HepG2 (cell line): Measurements from ENCODE around the gene ACP1. TPM values are rescaled to one million over a fixed set of nuclear protein-coding genes. Genes with fewer than 3 reads are reported as not detected.

ENCODE experiments used
- ATAC-seq: fragments of 200-7000 bp; cut with Tn5 transposase; 3 replicates; pipeline ENCODE4 v1.9.1; 2020; ENCODE audit warnings: mild to moderate bottlenecking, moderate library complexity
- BruUV-seq: library from RNA; stranded (reverse); fragments of 400-500 nt; replicated peaks from 2 replicates; lab custom pipeline; 2021; lab: Mats Ljungman, UMichigan
- CTCF ChIA-PET: fragments of 300-600 bp; formaldehyde crosslinking; extraction: SDS; loops from one replicate; lab custom pipeline; 2021; ENCODE audit warnings: low total read pairs, inconsistent platforms, low intra/inter-chr PET ratio; lab: Yijun Ruan, JAX
- POLR2A ChIA-PET: fragments of 350-600 bp; sonication (Branson Sonifier 250); formaldehyde crosslinking; loops from one replicate; lab custom pipeline; 2020; ENCODE audit warnings: antibody characterized with exemption, inconsistent platforms; lab: Yijun Ruan, JAX
- DNase-seq: peaks from one replicate; pipeline ENCODE4 v3.0.0-alpha.2; 2015; ENCODE audit warnings: low spot score
- FAIRE-seq: peaks from 3 replicates; lab custom pipeline; 2011; peaks lifted over from hg19 to GRCh38; lab: Jason Lieb, UNC
- H2AFZ ChIP-seq: one replicate; pipeline ENCODE4 v1.6.1; 2011; ENCODE audit warnings: low read length, inconsistent platforms
- H3K27ac ChIP-seq: fragments of 300-600 bp; 3 replicates; pipeline ENCODE4 v1.8.0; 2011; ENCODE audit warnings: mixed run types, mild to moderate bottlenecking, mixed read lengths, low read length, inconsistent platforms; ENCODE audit not compliant: insufficient read depth; ENCODE audit errors: extremely low read length
- H3K27me3 ChIP-seq, 2 experiments: fragments of 200-600 bp in 1 of 2; 2 replicates in 1 of 2; 3 replicates in 1 of 2; pipeline versions ENCODE4 v1.6.0 to v1.8.0; 2011; ENCODE audit warnings: low read length in 2 of 2, mild to moderate bottlenecking in 2 of 2, moderate library complexity in 2 of 2, inconsistent platforms in 1 of 2; ENCODE audit not compliant: insufficient read depth in 2 of 2, control insufficient read depth in 1 of 2
- H3K36me3 ChIP-seq, 2 experiments: fragments of 200-600 bp in 1 of 2; replicated peaks in 1 of 2; 2 replicates in 1 of 2; 3 replicates in 1 of 2; pipeline versions ENCODE4 v1.5.1 to v1.8.0; 2011; ENCODE audit warnings: low read length in 2 of 2, inconsistent platforms in 1 of 2; ENCODE audit not compliant: insufficient read depth in 2 of 2, control insufficient read depth in 1 of 2
- H3K4me1 ChIP-seq: 2 replicates; pipeline ENCODE4 v1.5.1; 2012; ENCODE audit warnings: low read length, inconsistent platforms; ENCODE audit not compliant: insufficient read depth
- H3K4me2 ChIP-seq: 2 replicates; pipeline ENCODE4 v1.6.0; 2011; ENCODE audit warnings: low read depth, low read length, inconsistent platforms
- H3K4me3 ChIP-seq, 3 experiments: fragments of 200-600 bp in 1 of 3; sonication (generic), shearing (Covaris generic) in 1 of 3; replicated peaks in 1 of 3; 2 replicates each; pipeline ENCODE4 v1.5.1; 2011 to 2016; ENCODE audit warnings: low read length in 3 of 3, inconsistent platforms in 2 of 3, low read depth in 2 of 3, mild to moderate bottlenecking in 2 of 3, control low read depth in 1 of 3, mixed read lengths in 1 of 3; ENCODE audit not compliant: insufficient read depth in 1 of 3
- H3K79me2 ChIP-seq: one replicate; pipeline ENCODE4 v1.6.1; 2011; ENCODE audit warnings: low read length, inconsistent platforms; ENCODE audit not compliant: insufficient read depth
- H3K9ac ChIP-seq: 2 replicates; pipeline ENCODE4 v1.6.0; 2011; ENCODE audit warnings: mild to moderate bottlenecking, low read depth, low read length, inconsistent platforms; ENCODE audit not compliant: insufficient read depth
- H3K9me3 ChIP-seq: 2 replicates; pipeline ENCODE4 v1.5.1; 2012; ENCODE audit warnings: mild to moderate bottlenecking, low read length
- H4K20me1 ChIP-seq: 2 replicates; pipeline ENCODE4 v1.6.0; 2011; ENCODE audit warnings: inconsistent platforms, mild to moderate bottlenecking, low read length, moderate library complexity; ENCODE audit not compliant: insufficient read depth
- DMAP1 ChIP-seq: IDR thresholded peaks from 2 replicates; pipeline ENCODE4 v1.6.1; 2016
- DZIP1 ChIP-seq: sonication (generic); formaldehyde crosslinking; IDR thresholded peaks from 2 replicates; pipeline ENCODE4 v1.5.0; 2020; ENCODE audit warnings: mild to moderate bottlenecking, missing genetic modification reagents
- EP300 ChIP-seq, 3 experiments: sonication (generic) in 1 of 3; formaldehyde crosslinking in 1 of 3; IDR thresholded peaks; 2 replicates each; pipeline versions ENCODE4 v1.5.1 to v1.6.1; 2011 to 2020; ENCODE audit warnings: low read depth in 2 of 3, low read length in 2 of 3, borderline replicate concordance in 1 of 3, improper control_type of control experiment in 1 of 3, mild to moderate bottlenecking in 1 of 3, missing genetic modification reagents in 1 of 3, moderate library complexity in 1 of 3
- GMEB1 ChIP-seq: sonication (generic); formaldehyde crosslinking; IDR thresholded peaks from 2 replicates; pipeline ENCODE4 v1.5.1; 2020; ENCODE audit warnings: missing genetic modification reagents, mild to moderate bottlenecking, borderline replicate concordance
- HNF4G ChIP-seq, 2 experiments: sonication (generic) in 1 of 2; formaldehyde crosslinking in 1 of 2; IDR thresholded peaks; 2 replicates each; pipeline versions ENCODE4 v1.4.0 to v1.6.1; 2011 to 2020; ENCODE audit warnings: borderline replicate concordance in 2 of 2, low read depth in 2 of 2, mild to moderate bottlenecking in 2 of 2, low read length in 1 of 2, missing genetic modification reagents in 1 of 2, moderate library complexity in 1 of 2
- HNRNPLL ChIP-seq: fragments of 200-400 bp; formaldehyde crosslinking; IDR thresholded peaks from 2 replicates; pipeline ENCODE4 v1.6.1; 2017; ENCODE audit warnings: mild to moderate bottlenecking, low read depth, low read length; ENCODE audit not compliant: poor library complexity, severe bottlenecking
- HOMEZ ChIP-seq: IDR thresholded peaks from 2 replicates; pipeline ENCODE4 v1.6.1; 2016; ENCODE audit warnings: low read depth
- HOXA9 ChIP-seq: sonication (generic); formaldehyde crosslinking; IDR thresholded peaks from 2 replicates; pipeline ENCODE4 v1.8.1; 2022; ENCODE audit warnings: missing genetic modification reagents, mild to moderate bottlenecking, moderate library complexity, borderline replicate concordance
- MBNL3 ChIP-seq: fragments of 250-450 bp; sonication (Bioruptor Pico); conservative IDR thresholded peaks from 2 replicates; pipeline ENCODE4 v1.8.0; 2022; ENCODE audit warnings: mild to moderate bottlenecking, inconsistent platforms
- MXI1 ChIP-seq: IDR thresholded peaks from 3 replicates; pipeline ENCODE4 v1.6.1; 2012; ENCODE audit warnings: low read depth, low read length, inconsistent platforms, borderline replicate concordance
- MYC ChIP-seq: sonication (generic); formaldehyde crosslinking; IDR thresholded peaks from 2 replicates; pipeline ENCODE4 v1.9.0; 2021; ENCODE audit warnings: missing genetic modification reagents, borderline replicate concordance
- SP140L ChIP-seq: sonication (generic); formaldehyde crosslinking; IDR thresholded peaks from 2 replicates; pipeline ENCODE4 v1.4.0; 2020; ENCODE audit warnings: missing genetic modification reagents, borderline replicate concordance
- SPEN ChIP-seq: sonication (generic); formaldehyde crosslinking; IDR thresholded peaks from 2 replicates; pipeline ENCODE4 v1.5.1; 2020; ENCODE audit warnings: low read depth, mild to moderate bottlenecking, missing genetic modification reagents
- TOE1 ChIP-seq: sonication (generic); formaldehyde crosslinking; IDR thresholded peaks from 2 replicates; pipeline ENCODE4 v1.4.0; 2020; ENCODE audit warnings: mild to moderate bottlenecking, missing genetic modification reagents
- ZBTB38 ChIP-seq: sonication (generic); formaldehyde crosslinking; IDR thresholded peaks from 2 replicates; pipeline ENCODE4 v1.5.1; 2020; ENCODE audit warnings: mild to moderate bottlenecking, missing genetic modification reagents
- ZNF205 ChIP-seq: IDR thresholded peaks from 2 replicates; pipeline ENCODE4 v1.6.1; 2018; ENCODE audit warnings: missing biosample characterization, missing genetic modification reagents
- ZNF207 ChIP-seq: fragments of 450-650 bp; IDR thresholded peaks from 2 replicates; pipeline ENCODE4 v1.6.1; 2016; ENCODE audit warnings: antibody characterized with exemption, borderline replicate concordance
- WGBS: methylation state at CpG from one replicate; pipeline ENCODE4 v1.1.6; 2017; ENCODE audit warnings: low lambda C conversion rate; 5-methylcytosine and 5-hydroxymethylcytosine counted together
- in situ Hi-C: cut with HindIII; loops from 2 replicates; pipeline ENCODE4 v1.10.0; 2017; ENCODE audit warnings: low pct_unique_long_range_greater_than_20kb; ENCODE audit not compliant: extremely low pct_ligation_motif_present
- intact Hi-C: fragments of 100-400 bp; cut with micrococcal nuclease; formaldehyde crosslinking; loops from one replicate; pipeline ENCODE4 v1.10.0; 2022; ENCODE audit not compliant: unreplicated experiment
- polyA plus RNA-seq, 8 experiments: library from polyadenylated mRNA; depleted of rRNA in 3 of 8; stranded (reverse) in 7 of 8; unstranded in 1 of 8; fragments of >200 nt; fragmentation: Illumina TruSeq in 4 of 8; extraction: Trizol in 4 of 8; gene quantifications; 2 replicates each; pipeline versions ENCODE4 v1.2.1 to v1.2.3, GENCODE V29; 2011 to 2016; ENCODE audit warnings: low read depth in 4 of 8, missing spikeins in 1 of 8, mixed read lengths in 1 of 8; ENCODE audit not compliant: insufficient read depth in 1 of 8
- total RNA-seq, 5 experiments: library from RNA; depleted of rRNA; stranded (reverse); fragments of >200 nt; fragmentation: Illumina TruSeq; extraction: Trizol; gene quantifications; 2 replicates each; pipeline ENCODE4 v1.2.3, GENCODE V29; 2016; ENCODE audit warnings: low read depth in 1 of 5

The ACP1 gene
- total and polyA plus RNA-seq, 2 of the 13 experiments (the other 11 are each of a cell fraction or from before 2014, with no cell fraction given) = 246 to 348 TPM

GRCh38 chr2:317501-318424 is 53.0 kb downstream of the ACP1 start:
- H3K4me1 ChIP-seq = no peaks in the 10 kb centered on the region
- H2AFZ ChIP-seq = no peak overlapping the region
- H3K9me3 ChIP-seq = no peaks in the 10 kb centered on the region
- H3K36me3 ChIP-seq = no peaks in the 10 kb centered on the region
- 47% methylated on average over 27 of the region's 27 CpGs for WGBS
- no peak for ATAC-seq
- in situ Hi-C loops (no loop called here), intact Hi-C loops (no loop called here)
- no peak overlapping the region for H3K9ac ChIP-seq
- H3K27me3 ChIP-seq = peaks cover 0 to 44% of the 10 kb centered on the region in 2 experiments; a peak in 4 of 5 replicates
- BruUV-seq = no TSS peak
- no peaks in the 10 kb centered on the region for H3K79me2 ChIP-seq
- no peak for FAIRE-seq
- no peak overlapping the region for H3K4me3 ChIP-seq
- POLR2A ChIA-PET = no interaction called here
- H4K20me1 ChIP-seq = no peaks in the 10 kb centered on the region
- no peak for DNase-seq
- no peak overlapping the region for H3K27ac ChIP-seq
- no peak overlapping the region for H3K4me2 ChIP-seq
- CTCF ChIA-PET = no interaction called here
- no peak for TF ChIP-seq ZNF205 (CRISPR knock-in tag)
- TF ChIP-seq DZIP1 = no peak
- no peak for TF ChIP-seq GMEB1 (CRISPR knock-in tag)
- no peak for TF ChIP-seq DMAP1 (CRISPR knock-in tag)
- no peak for TF ChIP-seq EP300 (IDR thresholded peaks at IDR 0.05; ENCODE audit: low read depth in 2 of 2, low read length in 2 of 2)
- no peak for TF ChIP-seq EP300 (CRISPR knock-in tag; IDR thresholded peaks at IDR 0.05; ENCODE audit: borderline replicate concordance)
- no peak for TF ChIP-seq HOMEZ
- TF ChIP-seq HNF4G (IDR thresholded peaks at IDR 0.05; ENCODE audit: borderline replicate concordance, low read depth, low read length) = no peak
- no peak for TF ChIP-seq HNF4G (CRISPR knock-in tag; IDR thresholded peaks at IDR 0.05; ENCODE audit: borderline replicate concordance, low read depth)
- TF ChIP-seq SPEN (CRISPR knock-in tag) = no peak
- no peak for TF ChIP-seq MXI1
- no peak for TF ChIP-seq ZBTB38
- no peak for TF ChIP-seq SP140L (CRISPR knock-in tag)
- TF ChIP-seq HNRNPLL = no peak
- TF ChIP-seq MBNL3 (CRISPR knock-in tag) = no peak
- TF ChIP-seq MYC (CRISPR knock-in tag) = no peak
- no peak for TF ChIP-seq HOXA9 (CRISPR knock-in tag)
- no peak for TF ChIP-seq ZNF207
- no peak for TF ChIP-seq TOE1
